Raji (cell line): ENCODE data around the gene CHD2.

Experiments used
- POLR2A ChIP-seq: IDR thresholded peaks from 2 replicates; pipeline ENCODE4 v1.6.1; 2011; ENCODE audit warnings: low read depth, low read length, control low read depth; ENCODE audit not compliant: insufficient read depth

The CHD2 gene

GRCh38 chr15:92898988-92899582 lies 1.0 kb upstream of the CHD2 start:
- no peak for TF ChIP-seq POLR2A

GRCh38 chr15:92899601-92899947 lies 550 bp upstream of the CHD2 start:
- TF ChIP-seq POLR2A, result no peak

GRCh38 chr15:92900731-92901071 lies 577 bp downstream of the CHD2 start:
- TF ChIP-seq POLR2A, result no peak

- no peak for TF ChIP-seq POLR2A
Measured at GRCh38 chr15:92901072-92901761, 1.1 kb downstream of the CHD2 start.

- TF ChIP-seq POLR2A, result no peak
Measured at GRCh38 chr15:92901995-92902394, 1.9 kb downstream of the CHD2 start.

GRCh38 chr15:92902737-92903593 lies 2.8 kb downstream of the CHD2 start:
- no peak for TF ChIP-seq POLR2A

GRCh38 chr15:92903631-92903965 lies 3.5 kb downstream of the CHD2 start:
- no peak for TF ChIP-seq POLR2A

- TF ChIP-seq POLR2A, result peak; percentile 80
Measured at GRCh38 chr15:92903966-92904721, 4.0 kb downstream of the CHD2 start.

GRCh38 chr15:92904722-92905571 lies 4.8 kb downstream of the CHD2 start:
- no peak for TF ChIP-seq POLR2A

- no peak for TF ChIP-seq POLR2A
Measured at GRCh38 chr15:92906020-92906419, 5.9 kb downstream of the CHD2 start.

GRCh38 chr15:92906563-92907081 lies 6.5 kb downstream of the CHD2 start:
- no peak for TF ChIP-seq POLR2A

GRCh38 chr15:92907229-92907628 lies 7.1 kb downstream of the CHD2 start:
- no peak for TF ChIP-seq POLR2A

- no peak for TF ChIP-seq POLR2A
Measured at GRCh38 chr15:92907896-92908712, 8.0 kb downstream of the CHD2 start.

GRCh38 chr15:92908713-92909057 lies 8.6 kb downstream of the CHD2 start:
- no peak for TF ChIP-seq POLR2A
